Measurements from ENCODE around the gene INTS11. TPM values are rescaled to one million over a fixed set of nuclear protein-coding genes. Genes with fewer than 3 reads are reported as not detected.
A peak's percentile ranks its signal among the peaks of the same experiment; 100 is the strongest.

The INTS11 gene
- total and polyA plus RNA-seq, 9 of the 15 experiments (the other 6 are each of a cell fraction or from before 2014, with no cell fraction given): 3.6 to 183 (median 110) TPM

DNA sequence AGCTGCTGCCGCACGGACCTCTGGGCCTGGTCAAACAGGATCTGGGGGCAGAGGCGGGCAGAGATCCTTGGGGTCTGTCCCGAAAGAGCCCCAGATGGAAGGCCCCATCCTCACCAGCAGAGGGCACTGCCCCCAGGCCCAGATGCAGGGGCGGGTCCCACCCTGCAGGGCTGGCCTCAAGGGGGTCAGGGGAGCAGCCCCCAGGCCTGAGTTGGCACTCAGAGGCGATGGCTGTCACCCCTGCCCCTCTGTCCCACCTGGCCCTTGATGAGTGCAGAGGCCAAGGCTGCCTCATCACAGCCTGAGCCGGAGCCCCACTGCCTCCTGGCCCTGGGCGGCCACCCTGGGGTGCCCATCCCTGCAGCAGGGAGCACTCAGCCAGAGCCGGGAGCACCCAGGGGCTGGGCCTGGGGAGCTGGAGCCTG, 22.4 kb downstream of the INTS11 start (continued):
- TF ChIP-seq ZBTB7A (IDR thresholded peaks at IDR 0.05; ENCODE audit: borderline replicate concordance, control insufficient read depth, low read depth, low read length): peak; percentile 64; the same call in 1 of the 2 replicates
- TF ChIP-seq ZNF263 (CRISPR knock-in tag; IDR thresholded peaks at IDR 0.05; ENCODE audit: borderline replicate concordance): peak; percentile 86
- TF ChIP-seq TAF1 (IDR thresholded peaks at IDR 0.05; ENCODE audit: control insufficient read depth, extremely low read depth, insufficient read depth, low read length, severe bottlenecking): no peak
- peak in 1 of 2 experiments; percentile 28; a peak in 1 of 4 replicates for TF ChIP-seq RAD21 (CRISPR knock-in tag; conservative IDR thresholded peaks at IDR 0.05 in 1 of 2, IDR thresholded peaks at IDR 0.05 in 1 of 2)
- 0 out of 2 replicates have a peak, but pooled peaks have one; percentile 2 for TF ChIP-seq RB1 (IDR thresholded peaks at IDR 0.05; ENCODE audit: low read depth)
- peak; percentile 48; the same call in 1 of the 2 replicates for TF ChIP-seq POLR2G (IDR thresholded peaks at IDR 0.05; ENCODE audit: low read depth, low read length)
- TF ChIP-seq RBFOX2 (IDR thresholded peaks at IDR 0.05; ENCODE audit: low read depth, low read length): 0 out of 2 replicates have a peak, but pooled peaks have one; percentile 25
- no peak for TF ChIP-seq JUNB (CRISPR knock-in tag; conservative IDR thresholded peaks at IDR 0.05)
- TF ChIP-seq NCOA1 (IDR thresholded peaks at IDR 0.05; ENCODE audit: low read depth): no peak
- no peak for TF ChIP-seq CBFA2T3 (IDR thresholded peaks at IDR 0.05)

- H4K20me1 ChIP-seq (replicated peaks; ENCODE audit: control insufficient read depth, insufficient read depth, low read length): peaks cover 21% of the 10 kb centered on the region; the same call in 1 of the 2 replicates
- H3K4me2 ChIP-seq (ENCODE audit: insufficient read depth, low read length): no peak overlapping the region
- CTCF ChIA-PET (ENCODE audit: low intra/inter-chr PET ratio): no interaction called here
- no peak for FAIRE-seq
- peaks cover 13% of the 10 kb centered on the region; the same call in 1 of the 3 replicates for H3K36me3 ChIP-seq (ENCODE audit: control insufficient read depth, insufficient read depth, low read length)
- H3K9ac ChIP-seq (ENCODE audit: insufficient read depth in 1 of 2, low read depth in 2 of 2, low read length in 2 of 2): no peak overlapping the region
- intact Hi-C loops (cut with micrococcal nuclease): loop anchor here (10.0 kb wide), 1 partner anchor 924 kb away; the partner anchor contains the start of gene SKI
- peaks cover 13% of the 10 kb centered on the region for H3K79me2 ChIP-seq (ENCODE audit: control insufficient read depth, insufficient read depth, low read length)
- 0 out of 3 replicates have a peak, but pooled peaks have one; percentile 1 for ATAC-seq
- in situ Hi-C loops (cut with MboI): no loop called here
- H3K9me1 ChIP-seq (ENCODE audit: control insufficient read depth, insufficient read depth, low read length): peaks cover 21% of the 10 kb centered on the region
- H3K4me3 ChIP-seq: no peak overlapping the region
- peaks cover 14 to 76% of the 10 kb centered on the region in 2 experiments for H3K4me1 ChIP-seq (replicated peaks in 1 of 2; ENCODE audit: control insufficient read depth in 2 of 2, insufficient read depth in 2 of 2, low read length in 2 of 2)
- POLR2A ChIA-PET: interaction anchor here (0.6 kb wide), 1 partner anchor 722 kb away, joined by 4 read pairs; no protein-coding TSS in a partner anchor
- H3K9me3 ChIP-seq (replicated peaks; ENCODE audit: control insufficient read depth, insufficient read depth, low read depth, low read length): no peaks in the 10 kb centered on the region
- no TSS peak for BruUV-seq (replicated peaks)
- DNase-seq (ENCODE audit: extremely low read depth in 1 of 4, low spot score in 3 of 4): no peak
- no peaks in the 10 kb centered on the region for H3K27me3 ChIP-seq (ENCODE audit: control insufficient read depth in 2 of 2, insufficient read depth in 2 of 2, low read length in 2 of 2)
- 74% methylated on average over 12 of the region's 12 CpGs for WGBS (ENCODE audit: insufficient coverage, low coverage, missing lambda C conversion rate)
- no peak overlapping the region for H2AFZ ChIP-seq (ENCODE audit: low read depth, low read length)
- H3K27ac ChIP-seq (ENCODE audit: extremely low read depth, low read depth, low read length): no peak overlapping the region
- TF ChIP-seq ZFP1 (CRISPR knock-in tag; IDR thresholded peaks at IDR 0.05): no peak
- TF ChIP-seq XRCC5 (IDR thresholded peaks at IDR 0.05; ENCODE audit: low read depth, low read length): 0 out of 2 replicates have a peak, but pooled peaks have one; percentile 11
- TF ChIP-seq REST (IDR thresholded peaks at IDR 0.05; ENCODE audit: borderline replicate concordance): peak; percentile 20; the same call in 1 of the 2 replicates
- TF ChIP-seq REST (CRISPR knock-in tag; IDR thresholded peaks at IDR 0.05; ENCODE audit: low read depth): no peak
Measured at GRCh38 chr1:1300352-1300739, 24.1 kb downstream of the INTS11 start.

Measured in K562 (cell line).